HEK293 (cell line): ENCODE measurements around the gene STK38.

Experiments used
- CTCF ChIA-PET: fragments of 350-600 bp; formaldehyde crosslinking; extraction: SDS; loops from one replicate; lab custom pipeline; 2021; ENCODE audit warnings: antibody characterized with exemption; lab: Yijun Ruan, JAX
- POLR2A ChIA-PET: fragments of 300-600 bp; formaldehyde crosslinking; extraction: SDS; loops from one replicate; lab custom pipeline; 2020; ENCODE audit warnings: antibody characterized with exemption, inconsistent platforms; lab: Yijun Ruan, JAX
- H3K27ac ChIP-seq: fragments of 200-500 bp; sonication (Bioruptor generic); 2 replicates; pipeline ENCODE4 v1.5.1; 2014; ENCODE audit warnings: low read depth, low read length, control low read depth, inconsistent platforms; ENCODE audit errors: extremely low read depth
- H3K36me3 ChIP-seq, 2 experiments: fragments of 200-500 bp in 1 of 2; sonication (Bioruptor generic) in 1 of 2; 1 replicate in 1 of 2; 2 replicates in 1 of 2; pipeline ENCODE4 v1.5.1; 2014 to 2017; ENCODE audit warnings: inconsistent platforms in 2 of 2, low read length in 2 of 2; ENCODE audit not compliant: control insufficient read depth in 2 of 2, insufficient read depth in 1 of 2
- H3K4me1 ChIP-seq: fragments of 200-500 bp; sonication (Bioruptor generic); 2 replicates; pipeline ENCODE4 v1.5.1; 2014; ENCODE audit warnings: mild to moderate bottlenecking, low read length, inconsistent platforms; ENCODE audit not compliant: control insufficient read depth, insufficient read depth
- H3K4me3 ChIP-seq: 2 replicates; pipeline ENCODE4 v1.5.1; 2011; ENCODE audit warnings: low read depth, mild to moderate bottlenecking, control low read depth, low read length, moderate library complexity
- H3K9me3 ChIP-seq: fragments of 200-500 bp; sonication (Bioruptor generic); 2 replicates; pipeline ENCODE4 v1.5.1; 2014; ENCODE audit warnings: low read depth, low read length, inconsistent platforms; ENCODE audit not compliant: control insufficient read depth, insufficient read depth
- FEZF1 ChIP-seq: fragments of 450-650 bp; formaldehyde crosslinking; IDR thresholded peaks from 2 replicates; pipeline ENCODE4 v1.5.1; 2016; ENCODE audit warnings: missing biosample characterization, missing genetic modification characterization
- GLIS1 ChIP-seq: fragments of 450-650 bp; formaldehyde crosslinking; IDR thresholded peaks from 2 replicates; pipeline ENCODE4 v1.5.1; 2016; ENCODE audit warnings: missing biosample characterization, missing genetic modification characterization
- KLF7 ChIP-seq: fragments of 450-650 bp; formaldehyde crosslinking; IDR thresholded peaks from 2 replicates; pipeline ENCODE4 v1.5.1; 2016; ENCODE audit warnings: missing biosample characterization, missing genetic modification characterization, borderline replicate concordance
- MEIS1 ChIP-seq: sonication (generic); formaldehyde crosslinking; IDR thresholded peaks from 2 replicates; pipeline ENCODE4 v1.8.1; 2022; ENCODE audit warnings: missing genetic modification reagents, mild to moderate bottlenecking, borderline replicate concordance
- MZF1 ChIP-seq: fragments of 450-650 bp; formaldehyde crosslinking; IDR thresholded peaks from 2 replicates; pipeline ENCODE4 v1.5.1; 2017; ENCODE audit warnings: missing biosample characterization, missing genetic modification characterization, borderline replicate concordance
- RBAK ChIP-seq: fragments of 450-650 bp; formaldehyde crosslinking; IDR thresholded peaks from 2 replicates; pipeline ENCODE4 v1.5.1; 2016; ENCODE audit warnings: missing biosample characterization, missing genetic modification characterization
- REST ChIP-seq: fragments of 450-650 bp; formaldehyde crosslinking; IDR thresholded peaks from 2 replicates; pipeline ENCODE4 v1.5.1; 2016; ENCODE audit warnings: missing biosample characterization, missing genetic modification characterization
- SETDB1 ChIP-seq: IDR thresholded peaks from one replicate; pipeline ENCODE4 v1.6.1; 2017; ENCODE audit warnings: mild to moderate bottlenecking, low read length, moderate library complexity, mixed read lengths; ENCODE audit not compliant: insufficient read length
- ZBTB20 ChIP-seq: fragments of 450-650 bp; formaldehyde crosslinking; IDR thresholded peaks from 2 replicates; pipeline ENCODE4 v1.5.1; 2016; ENCODE audit warnings: missing biosample characterization, missing genetic modification characterization
- ZBTB7A ChIP-seq: fragments of 450-650 bp; formaldehyde crosslinking; IDR thresholded peaks from 2 replicates; pipeline ENCODE4 v1.5.1; 2016; ENCODE audit warnings: low read depth, missing biosample characterization, missing genetic modification characterization
- ZIC2 ChIP-seq: fragments of 450-650 bp; formaldehyde crosslinking; IDR thresholded peaks from 2 replicates; pipeline ENCODE4 v1.5.1; 2016; ENCODE audit warnings: missing biosample characterization, missing genetic modification characterization
- ZNF133 ChIP-seq: fragments of 450-650 bp; formaldehyde crosslinking; IDR thresholded peaks from 2 replicates; pipeline ENCODE4 v1.5.1; 2016; ENCODE audit warnings: missing biosample characterization, missing genetic modification characterization
- ZNF146 ChIP-seq: fragments of 450-650 bp; formaldehyde crosslinking; IDR thresholded peaks from 2 replicates; pipeline ENCODE4 v1.5.1; 2016; ENCODE audit warnings: missing biosample characterization, missing genetic modification characterization
- ZNF214 ChIP-seq: fragments of 450-650 bp; formaldehyde crosslinking; IDR thresholded peaks from 2 replicates; pipeline ENCODE4 v1.5.1; 2017; ENCODE audit warnings: missing biosample characterization, mild to moderate bottlenecking, missing genetic modification characterization, borderline replicate concordance
- ZNF221 ChIP-seq: fragments of 450-650 bp; formaldehyde crosslinking; IDR thresholded peaks from 2 replicates; pipeline ENCODE4 v1.5.1; 2017; ENCODE audit warnings: missing biosample characterization, missing genetic modification characterization, borderline replicate concordance
- ZNF24 ChIP-seq: fragments of 450-650 bp; formaldehyde crosslinking; IDR thresholded peaks from 2 replicates; pipeline ENCODE4 v1.5.1; 2016; ENCODE audit warnings: missing biosample characterization, missing genetic modification characterization
- ZNF248 ChIP-seq: fragments of 450-650 bp; formaldehyde crosslinking; IDR thresholded peaks from 2 replicates; pipeline ENCODE4 v1.5.1; 2017; ENCODE audit warnings: missing biosample characterization, missing genetic modification characterization
- ZNF324 ChIP-seq: fragments of 450-650 bp; formaldehyde crosslinking; IDR thresholded peaks from 2 replicates; pipeline ENCODE4 v1.5.1; 2016; ENCODE audit warnings: missing biosample characterization, missing genetic modification characterization
- ZNF354C ChIP-seq: fragments of 450-650 bp; formaldehyde crosslinking; IDR thresholded peaks from 2 replicates; pipeline ENCODE4 v1.5.1; 2016; ENCODE audit warnings: missing biosample characterization, missing genetic modification characterization, low read depth, borderline replicate concordance
- ZNF398 ChIP-seq: fragments of 450-650 bp; formaldehyde crosslinking; IDR thresholded peaks from 2 replicates; pipeline ENCODE4 v1.5.1; 2017; ENCODE audit warnings: missing biosample characterization, missing genetic modification characterization
- ZNF416 ChIP-seq: fragments of 450-650 bp; formaldehyde crosslinking; IDR thresholded peaks from 2 replicates; pipeline ENCODE4 v1.5.1; 2016; ENCODE audit warnings: missing biosample characterization, missing genetic modification characterization
- ZNF449 ChIP-seq: fragments of 450-650 bp; formaldehyde crosslinking; IDR thresholded peaks from 2 replicates; pipeline ENCODE4 v1.5.1; 2017; ENCODE audit warnings: missing biosample characterization, mild to moderate bottlenecking, missing genetic modification characterization, moderate library complexity
- ZNF501 ChIP-seq: fragments of 450-650 bp; formaldehyde crosslinking; IDR thresholded peaks from 2 replicates; pipeline ENCODE4 v1.5.1; 2016; ENCODE audit warnings: missing biosample characterization, missing genetic modification characterization
- ZNF510 ChIP-seq: fragments of 450-650 bp; formaldehyde crosslinking; IDR thresholded peaks from 2 replicates; pipeline ENCODE4 v1.5.1; 2018; ENCODE audit warnings: mild to moderate bottlenecking, missing genetic modification characterization, missing biosample characterization; ENCODE audit not compliant: insufficient replicate concordance
- ZNF555 ChIP-seq: fragments of 450-650 bp; formaldehyde crosslinking; conservative IDR thresholded peaks from 2 replicates; pipeline ENCODE4 v1.5.1; 2017; ENCODE audit warnings: missing biosample characterization, mild to moderate bottlenecking, missing genetic modification characterization, inconsistent platforms
- ZNF560 ChIP-seq: fragments of 450-650 bp; formaldehyde crosslinking; IDR thresholded peaks from 2 replicates; pipeline ENCODE4 v1.5.1; 2017; ENCODE audit warnings: missing biosample characterization, missing genetic modification characterization, borderline replicate concordance
- ZXDB ChIP-seq: fragments of 450-650 bp; formaldehyde crosslinking; IDR thresholded peaks from 2 replicates; pipeline ENCODE4 v1.5.1; 2016; ENCODE audit warnings: missing biosample characterization, missing genetic modification characterization

The STK38 gene

GRCh38 chr6:36469148-36469661 lies 78.1 kb downstream of the STK38 start (continued):
- TF ChIP-seq ZBTB20 (tag by site-specific recombination), result peak; percentile 91
- no peak for TF ChIP-seq MEIS1 (CRISPR knock-in tag)
- no peak for TF ChIP-seq ZNF146 (tag by site-specific recombination)
- TF ChIP-seq MZF1, result no peak
- no peak for TF ChIP-seq FEZF1
- no peak for TF ChIP-seq ZNF560 (tag by site-specific recombination)
- TF ChIP-seq SETDB1, result no peak
- TF ChIP-seq ZNF501 (tag by site-specific recombination), result no peak
- TF ChIP-seq ZIC2 (tag by site-specific recombination), result peak; percentile 87
- no peak for TF ChIP-seq ZNF248
- TF ChIP-seq GLIS1, result peak; percentile 70
- TF ChIP-seq ZNF133 (tag by site-specific recombination), result no peak
- no peak for TF ChIP-seq ZNF354C (tag by site-specific recombination)

GRCh38 chr6:36467625-36468024 lies 79.7 kb downstream of the STK38 start:
- Histone ChIP-seq H3K4me1 (no peaks in the 10 kb centered on the region), H3K36me3 (peaks cover 13 to 22% of the 10 kb centered on the region in 2 experiments; a peak in 2 of 3 replicates), H3K27ac (no peak overlapping the region), H3K9me3 (no peaks in the 10 kb centered on the region), H3K4me3 (no peak overlapping the region)
- ChIA-PET POLR2A (no interaction called here), CTCF (no interaction called here)
- TF ChIP-seq ZXDB (tag by site-specific recombination) (no peak), ZNF146 (tag by site-specific recombination) (peak; percentile 60)

GRCh38 chr6:36464233-36464632 lies 83.0 kb downstream of the STK38 start:
- Histone ChIP-seq H3K4me3 (no peak overlapping the region), H3K27ac (no peak overlapping the region), H3K4me1 (peaks cover 6% of the 10 kb centered on the region; the same call in 1 of the 2 replicates), H3K9me3 (no peaks in the 10 kb centered on the region), H3K36me3 (peaks cover 0 to 3% of the 10 kb centered on the region in 2 experiments; a peak in 1 of 3 replicates)
- ChIA-PET CTCF (no interaction called here), POLR2A (interaction anchor here (0.6 kb wide), 1 partner anchor 13 kb away, joined by 3 read pairs; no protein-coding TSS in a partner anchor)
- TF ChIP-seq ZNF416, result no peak
- no peak for TF ChIP-seq ZIC2 (tag by site-specific recombination)
- no peak for TF ChIP-seq ZBTB20 (tag by site-specific recombination)
- no peak for TF ChIP-seq ZNF24 (tag by site-specific recombination)
- no peak for TF ChIP-seq ZNF555 (tag by site-specific recombination)
- TF ChIP-seq ZNF324, result no peak
- TF ChIP-seq ZNF221 (tag by site-specific recombination), result no peak
- TF ChIP-seq ZNF510 (tag by site-specific recombination), result no peak
- TF ChIP-seq ZNF398 (tag by site-specific recombination), result no peak
- TF ChIP-seq RBAK (tag by site-specific recombination), result no peak
- TF ChIP-seq KLF7, result no peak
- no peak for TF ChIP-seq REST
- no peak for TF ChIP-seq ZNF214 (tag by site-specific recombination)
- no peak for TF ChIP-seq ZNF449 (tag by site-specific recombination)
- TF ChIP-seq ZBTB7A (tag by site-specific recombination), result no peak
